HG03521 (cell line): ENCODE measurements around the gene RELL2.
A peak's percentile ranks its signal among the peaks of the same experiment; 100 is the strongest.

Experiments
- ATAC-seq: cut with Tn5 transposase; IDR thresholded peaks from one replicate; pipeline ENCODE4 v1.9.1; 2021; ENCODE audit warnings: mild to moderate bottlenecking, moderate library complexity; ENCODE audit not compliant: unreplicated experiment

Gene RELL2

DNA sequence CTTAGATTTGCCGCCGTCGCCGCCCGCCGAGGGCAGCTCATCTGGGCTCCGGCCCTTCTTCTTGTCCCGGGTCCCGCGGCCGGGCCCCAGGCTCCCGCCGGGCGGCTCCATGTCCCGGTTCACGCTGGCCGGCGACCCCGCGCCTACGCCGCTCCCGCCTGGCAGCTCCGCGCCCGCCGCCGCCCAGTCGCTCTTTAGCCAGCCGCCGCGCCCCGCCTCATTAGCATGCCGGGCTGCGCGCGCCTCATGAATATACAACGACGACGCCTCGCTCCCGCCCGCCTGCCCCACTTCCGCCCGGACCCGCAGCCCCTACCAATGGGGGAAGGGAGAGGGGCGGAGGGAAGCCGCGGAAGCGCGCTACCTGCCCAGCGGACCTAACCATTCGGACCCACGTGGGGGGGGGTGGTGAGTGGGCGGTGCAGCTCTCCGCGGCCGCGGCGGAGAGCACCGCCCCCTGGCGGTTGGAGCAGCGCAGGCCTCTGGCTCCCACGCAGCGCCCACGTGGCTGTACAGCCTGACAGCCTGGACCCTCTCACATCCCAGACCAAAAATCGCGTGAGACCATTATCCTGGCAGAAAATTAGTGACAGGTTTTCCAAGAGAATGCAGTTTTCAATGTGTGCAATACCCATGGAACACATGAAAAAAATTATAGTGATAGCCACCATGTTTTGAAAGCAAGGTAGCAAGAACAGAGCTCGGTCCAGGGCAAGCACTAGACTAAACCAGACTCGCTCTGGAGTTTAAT is 17.8 kb upstream of the RELL2 start, which contains the start of gene DIAPH1:
TSS of gene DIAPH1 (minus strand) at position 197 of the 751 bp plus-strand sequence. CDS start at position 111, 86 bp downstream.
- ATAC-seq, result peak; percentile 82

- ATAC-seq, result peak; percentile 35
Measured at GRCh38 chr5:141623186-141623585, 13.6 kb upstream of the RELL2 start.

- ATAC-seq, result no peak
Measured at GRCh38 chr5:141623611-141624010, 13.2 kb upstream of the RELL2 start.

- no peak for ATAC-seq
Measured at GRCh38 chr5:141628175-141628788, 8.5 kb upstream of the RELL2 start.

DNA sequence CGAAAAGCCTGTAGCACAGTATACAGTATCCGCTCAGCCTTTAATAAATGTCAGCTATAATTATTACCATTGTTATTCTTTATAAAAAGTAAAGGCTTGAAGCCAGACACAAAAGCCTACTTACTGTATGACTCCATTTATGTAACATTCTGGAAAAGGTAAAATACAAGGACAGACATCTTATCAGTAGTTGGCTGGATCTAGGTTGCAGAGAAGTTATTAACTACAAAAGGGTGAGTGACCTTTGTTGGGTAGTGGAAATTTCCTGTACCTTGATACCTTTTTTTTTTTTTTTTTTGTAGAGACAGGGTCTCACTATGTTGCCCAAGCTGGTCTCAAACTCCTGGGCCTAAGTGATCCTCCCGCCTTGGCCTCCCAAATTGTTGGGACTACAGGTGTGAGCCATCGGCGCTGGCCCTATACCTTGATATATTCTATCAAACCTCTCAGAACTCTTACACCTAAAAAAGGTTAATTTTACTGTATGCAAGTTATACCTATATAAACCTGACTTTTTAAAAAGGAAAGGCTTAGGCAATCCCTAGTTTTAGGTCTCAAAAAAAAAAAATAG is 6.1 kb upstream of the RELL2 start:
- ATAC-seq, result no peak

- ATAC-seq, result no peak
Measured at GRCh38 chr5:141632650-141633049, 4.1 kb upstream of the RELL2 start.

DNA sequence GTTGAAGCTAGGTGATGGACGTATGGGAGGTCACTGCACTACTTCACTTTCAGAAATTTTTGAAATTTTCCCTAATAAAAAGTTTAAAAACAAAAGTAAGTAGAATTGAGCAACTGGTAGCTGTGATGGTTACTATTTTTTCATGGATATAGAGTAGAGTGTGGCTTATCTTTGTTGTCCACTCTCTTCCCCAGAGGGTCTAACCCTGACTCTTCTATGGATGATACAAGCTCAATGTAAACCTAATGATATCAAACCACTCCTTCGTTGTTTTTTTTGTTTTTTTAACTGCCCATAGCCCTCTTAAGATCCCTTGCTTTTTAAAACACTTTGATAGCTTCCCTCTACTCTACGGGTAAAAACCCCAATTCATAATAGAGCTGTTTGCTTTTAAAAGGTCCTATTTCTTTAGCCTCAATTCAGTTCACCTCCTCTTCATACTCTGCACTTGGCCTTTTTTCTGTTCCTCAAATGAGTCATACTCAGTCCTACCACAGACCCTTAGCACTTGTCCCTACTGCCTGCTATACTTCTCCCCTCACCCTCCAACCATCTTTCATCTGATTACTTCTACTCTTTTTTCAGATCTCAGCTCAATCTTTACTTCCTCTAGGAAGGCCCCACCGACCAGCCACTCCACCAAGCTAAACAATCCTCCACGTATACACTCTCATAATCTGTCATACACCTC is 2.8 kb upstream of the RELL2 start:
- ATAC-seq, result peak; percentile 47

- no peak for ATAC-seq
Measured at GRCh38 chr5:141634720-141635119, 2.1 kb upstream of the RELL2 start.

- no peak for ATAC-seq
Measured at GRCh38 chr5:141635646-141636045, 1.2 kb upstream of the RELL2 start.

DNA sequence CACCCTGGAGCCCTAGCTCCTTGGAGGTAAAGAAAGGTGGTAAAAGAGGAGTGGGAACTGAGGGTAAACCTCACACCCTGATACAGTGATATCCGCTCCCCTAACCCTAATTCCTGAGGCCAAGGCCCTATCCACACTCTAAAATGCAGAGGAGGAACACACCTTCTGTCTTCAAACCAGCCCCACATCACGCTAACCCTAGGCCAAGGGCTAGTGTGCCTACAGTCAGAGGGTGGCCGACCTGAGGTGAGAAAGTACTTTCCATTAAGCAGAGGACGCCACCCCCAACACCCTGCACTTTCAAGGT is 738 bp upstream of the RELL2 start:
- ATAC-seq, result no peak

DNA sequence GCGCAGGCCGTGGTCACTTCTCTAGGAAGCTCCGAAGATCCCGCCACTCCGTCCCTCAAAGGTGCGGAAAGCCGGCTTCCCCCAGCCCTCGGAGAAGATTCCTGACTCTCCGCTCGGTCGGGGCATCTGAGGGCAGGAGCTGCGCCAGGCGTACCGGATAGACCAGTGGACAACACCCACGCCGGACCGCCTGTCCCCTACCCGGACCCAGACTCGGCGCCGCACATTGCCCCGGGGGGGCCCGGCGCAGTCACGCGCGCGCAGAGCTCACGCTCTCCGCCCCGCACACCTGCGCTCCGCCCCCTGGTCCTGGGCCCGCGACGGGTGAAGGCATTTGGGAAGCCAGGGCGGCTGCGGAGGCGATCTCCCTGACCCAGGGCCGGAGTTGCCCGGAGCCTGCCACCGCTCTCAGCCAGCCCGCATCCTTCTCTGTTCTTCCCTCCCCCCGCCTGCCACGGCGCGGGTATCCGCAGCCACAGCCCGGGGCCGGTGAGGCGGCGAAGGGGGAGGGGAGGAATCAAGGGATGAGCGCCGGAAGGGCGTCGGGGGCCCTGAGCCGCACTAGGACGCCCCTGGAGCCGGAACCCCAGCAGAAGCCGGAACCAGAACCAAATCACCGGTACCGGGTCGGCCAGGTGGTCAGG is 448 bp downstream of the RELL2 start:
- peak; percentile 21 for ATAC-seq

DNA sequence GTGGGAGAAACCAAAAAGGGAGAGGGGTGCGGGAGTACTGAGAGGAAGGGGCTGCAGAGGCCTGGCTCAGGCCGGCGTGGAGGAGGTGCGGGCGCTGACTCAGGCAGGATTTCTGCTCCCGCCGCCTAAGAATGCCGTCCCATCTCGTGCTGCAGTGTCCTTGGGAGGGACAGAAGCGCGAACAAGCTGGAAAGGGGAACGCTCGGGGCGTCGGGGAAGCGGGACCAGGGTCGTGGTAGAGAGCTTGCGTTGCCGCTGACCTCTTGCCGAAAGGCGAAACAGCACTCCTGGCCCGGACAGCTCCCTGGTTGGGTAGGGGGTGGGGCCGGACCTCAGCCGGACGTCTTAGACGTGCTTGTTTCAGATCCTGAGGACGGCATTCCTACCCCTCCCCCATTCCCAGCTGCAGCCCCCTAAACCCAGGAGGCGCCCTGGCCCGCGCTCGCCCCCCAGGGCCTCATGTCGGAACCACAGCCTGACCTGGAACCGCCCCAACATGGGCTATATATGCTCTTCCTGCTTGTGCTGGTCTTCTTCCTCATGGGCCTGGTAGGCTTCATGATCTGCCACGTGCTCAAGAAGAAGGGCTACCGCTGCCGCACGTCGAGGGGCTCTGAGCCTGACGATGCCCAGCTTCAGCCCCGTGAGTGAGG is 1.1 kb downstream of the RELL2 start:
- ATAC-seq, result peak; percentile 30

- no peak for ATAC-seq
Measured at GRCh38 chr5:141638771-141639170, 2.0 kb downstream of the RELL2 start.

DNA sequence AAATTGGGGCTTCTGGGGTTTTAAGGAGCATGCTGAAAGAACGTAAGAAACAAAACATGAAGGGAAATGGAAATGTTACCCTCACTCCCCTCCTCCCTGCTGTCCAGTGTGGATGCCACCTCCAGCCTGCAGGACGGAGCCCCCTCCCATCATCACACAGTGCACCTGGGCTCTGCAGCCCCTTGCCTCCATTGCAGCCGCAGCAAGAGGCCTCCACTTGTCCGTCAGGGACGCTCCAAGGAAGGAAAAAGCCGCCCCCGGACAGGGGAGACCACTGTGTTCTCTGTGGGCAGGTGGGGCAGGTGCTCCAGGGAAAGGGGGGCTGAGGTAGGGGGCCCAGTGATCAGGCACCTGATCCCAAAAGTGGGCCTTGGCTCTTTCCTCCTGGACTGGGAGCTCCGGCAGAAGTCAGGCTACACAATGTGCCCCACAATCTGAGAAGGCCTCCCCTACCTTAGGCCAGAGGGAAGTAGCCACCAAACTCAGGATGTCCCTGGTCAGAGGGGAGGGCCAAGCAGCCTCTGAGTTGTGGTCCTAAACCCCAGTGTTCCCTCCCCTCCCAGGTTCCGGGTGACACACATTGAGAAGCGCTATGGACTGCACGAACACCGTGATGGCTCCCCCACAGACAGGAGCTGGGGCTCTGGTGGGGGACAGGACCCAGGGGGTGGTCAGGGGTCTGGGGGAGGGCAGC is 2.7 kb downstream of the RELL2 start:
- ATAC-seq, result no peak

DNA sequence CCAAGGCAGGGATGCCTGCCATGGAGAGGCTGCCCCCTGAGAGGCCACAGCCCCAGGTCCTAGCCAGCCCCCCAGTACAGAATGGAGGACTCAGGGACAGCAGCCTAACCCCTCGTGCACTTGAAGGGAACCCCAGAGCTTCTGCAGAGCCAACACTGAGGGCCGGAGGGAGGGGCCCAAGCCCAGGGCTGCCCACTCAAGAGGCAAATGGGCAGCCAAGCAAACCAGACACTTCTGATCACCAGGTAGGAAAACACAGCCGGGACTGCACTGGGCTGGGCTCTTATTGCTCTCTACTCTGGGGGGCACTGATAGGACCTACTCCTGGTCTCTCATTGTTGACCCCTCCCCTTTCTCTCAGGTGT is 3.2 kb downstream of the RELL2 start:
- ATAC-seq, result no peak

- no peak for ATAC-seq
Measured at GRCh38 chr5:141640698-141641097, 3.9 kb downstream of the RELL2 start.

GRCh38 chr5:141641634-141642267 is 5.0 kb downstream of the RELL2 start:
- ATAC-seq, result peak; percentile 32

GRCh38 chr5:141646026-141646425 is 9.2 kb downstream of the RELL2 start:
- no peak for ATAC-seq

GRCh38 chr5:141647242-141647641 is 10.4 kb downstream of the RELL2 start:
- ATAC-seq, result no peak

DNA sequence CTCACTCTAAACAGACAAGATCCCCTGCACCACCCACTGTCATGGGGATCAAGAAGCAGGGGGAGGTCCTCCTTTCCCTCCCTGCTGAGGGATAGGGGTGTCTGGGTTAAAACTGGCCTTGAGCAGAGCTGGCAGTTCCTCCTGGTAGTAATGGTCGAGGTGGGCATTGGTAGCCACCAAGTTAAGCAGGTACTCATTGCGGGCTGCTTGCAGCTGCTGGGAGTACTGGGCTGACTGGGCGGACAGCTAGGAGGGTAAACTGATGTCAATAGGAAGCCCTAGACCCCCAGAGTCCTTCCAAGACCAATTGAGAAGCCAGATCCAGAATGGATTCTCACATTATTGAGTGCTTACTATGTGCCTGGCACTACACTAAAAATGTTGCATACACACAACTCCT is 11.1 kb downstream of the RELL2 start:
- no peak for ATAC-seq
